Fibroblast of mammary gland (primary cell): Measurements from ENCODE around the gene EWSR1.
A peak's percentile ranks its signal among the peaks of the same experiment; 100 is the strongest.
"Not testable (repeated sequence)": the region's sequence is repeated elsewhere in the genome, so short reads cannot be mapped to it uniquely, and the experiment has no call there.

Experiments
- DNase-seq: peaks from one replicate; pipeline ENCODE4 v3.0.0-alpha.2; 2010; ENCODE audit warnings: low read depth
- H3K4me3 ChIP-seq: 2 replicates; pipeline ENCODE4 v1.5.1; 2011; ENCODE audit warnings: low read depth, mild to moderate bottlenecking, low read length, moderate library complexity; ENCODE audit not compliant: control insufficient read depth
- CTCF ChIP-seq: conservative IDR thresholded peaks from 2 replicates; pipeline ENCODE4 v1.5.1; 2011; ENCODE audit warnings: low read depth, low read length, inconsistent platforms; ENCODE audit not compliant: control insufficient read depth, insufficient read depth

Gene EWSR1

GRCh38 chr22:29342577-29343312, 74.7 kb downstream of the EWSR1 start:
- TF ChIP-seq CTCF, result no peak
- no peak overlapping the region for H3K4me3 ChIP-seq
- DNase-seq, result no peak

GRCh38 chr22:29343313-29343805, 75.3 kb downstream of the EWSR1 start:
- TF ChIP-seq CTCF, result no peak
- no peak overlapping the region for H3K4me3 ChIP-seq
- peak; percentile 41 for DNase-seq

- TF ChIP-seq CTCF, result no peak
- DNase-seq, result peak; percentile 82
- no peak overlapping the region for H3K4me3 ChIP-seq
Measured at GRCh38 chr22:29344137-29344536, 76.1 kb downstream of the EWSR1 start.

- H3K4me3 ChIP-seq, DNase-seq: not testable (repeated sequence)
Measured at GRCh38 chr22:29344889-29345288, 76.8 kb downstream of the EWSR1 start.

GRCh38 chr22:29345932-29346331, 77.9 kb downstream of the EWSR1 start:
- DNase-seq, result no peak
- no peak overlapping the region for H3K4me3 ChIP-seq
- TF ChIP-seq CTCF, result no peak

- H3K4me3 ChIP-seq, result no peak overlapping the region
- DNase-seq, result no peak
- no peak for TF ChIP-seq CTCF
Measured at GRCh38 chr22:29346659-29347058, 78.6 kb downstream of the EWSR1 start.

- no peak overlapping the region for H3K4me3 ChIP-seq
- TF ChIP-seq CTCF, result no peak
- no peak for DNase-seq
Measured at GRCh38 chr22:29348041-29348440, 80.0 kb downstream of the EWSR1 start.
